HG03097 (cell line): Measurements from ENCODE around the gene OR6X1.

ENCODE experiments used
- ATAC-seq: cut with Tn5 transposase; IDR thresholded peaks from one replicate; pipeline ENCODE4 v1.9.1; 2021; ENCODE audit not compliant: unreplicated experiment, low FRiP score

OR6X1 gene

GRCh38 chr11:123754101-123754568, at the start of gene OR6X1:
Gene OR6X1 (minus strand): TSS chr11:123754518. CDS start chr11:123754518, 0 bp downstream.
- ATAC-seq: no peak

DNA sequence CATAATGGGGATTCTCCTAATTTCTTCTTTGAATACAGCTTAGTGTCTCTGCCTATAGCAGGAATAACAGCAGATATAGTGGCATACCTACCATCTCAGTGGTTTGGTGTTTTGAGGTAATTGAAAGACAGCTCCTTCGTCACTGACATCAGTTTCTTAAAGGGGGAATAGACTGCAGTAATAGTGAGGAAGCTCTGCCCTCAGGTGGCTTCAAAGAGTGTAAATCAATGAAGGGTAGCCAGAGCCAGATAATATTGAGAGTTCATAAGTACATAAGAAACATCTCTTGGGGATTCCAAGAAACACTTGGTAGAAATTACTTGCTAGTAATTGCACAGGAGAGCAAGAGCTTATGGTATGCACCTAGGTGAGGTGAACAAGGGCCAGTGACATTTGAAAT, 47.4 kb upstream of the OR6X1 start:
- ATAC-seq: no peak

DNA sequence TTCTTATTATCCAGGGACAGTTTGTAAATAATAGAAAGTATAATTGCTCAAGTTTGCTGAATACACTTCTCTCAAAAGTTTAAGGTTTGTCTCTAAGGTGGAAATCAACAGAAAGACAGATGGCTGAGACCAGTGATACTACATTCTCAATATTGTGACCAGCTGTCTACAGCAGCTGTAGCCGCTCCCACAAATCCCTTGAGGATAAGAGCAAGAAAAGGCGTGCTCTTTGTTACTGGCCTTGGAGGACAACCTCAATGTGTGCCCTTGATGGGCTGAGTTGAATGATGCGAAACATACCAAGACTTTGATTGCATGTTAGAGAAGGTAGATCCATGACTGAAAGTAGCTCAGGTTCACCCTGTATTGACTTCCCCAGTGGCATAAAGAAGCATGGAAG, 45.7 kb upstream of the OR6X1 start:
- no peak for ATAC-seq

GRCh38 chr11:123799438-123799837, 45.1 kb upstream of the OR6X1 start:
- ATAC-seq: no peak

DNA sequence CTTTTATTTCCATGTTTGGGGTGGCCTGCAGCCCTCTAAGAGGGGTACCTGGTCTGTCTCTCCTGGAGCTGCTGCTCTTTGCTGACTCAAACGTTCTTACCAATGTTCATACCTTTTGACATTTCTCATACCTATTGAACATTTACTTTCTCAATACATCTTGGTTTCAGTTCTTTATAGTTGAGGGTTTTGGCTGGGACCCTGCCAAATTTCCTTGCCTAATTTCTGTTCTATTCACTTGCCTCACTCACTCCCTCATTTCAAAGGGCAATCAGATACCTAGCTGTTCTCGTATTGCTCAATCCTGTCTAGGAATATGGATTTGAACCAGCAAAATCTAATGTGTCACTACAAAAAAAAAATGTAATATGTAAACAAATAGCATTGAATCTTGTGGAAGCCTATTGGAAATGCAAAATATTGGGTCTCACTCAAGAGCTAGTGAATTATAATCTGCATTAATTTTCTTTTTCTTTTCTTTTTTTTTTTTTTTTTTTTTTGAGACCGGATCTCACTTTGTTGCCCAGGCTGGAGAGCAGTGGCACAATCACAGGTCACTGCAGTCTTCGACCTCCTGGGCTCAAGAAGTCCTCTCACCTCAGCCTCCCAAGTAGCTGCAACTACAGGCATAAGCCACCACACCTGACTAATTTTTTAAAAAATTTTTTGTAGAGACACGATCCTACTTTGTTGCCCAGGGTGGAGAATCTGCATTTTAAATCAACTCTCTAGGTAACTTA, 44.4 kb upstream of the OR6X1 start:
- no peak for ATAC-seq

DNA sequence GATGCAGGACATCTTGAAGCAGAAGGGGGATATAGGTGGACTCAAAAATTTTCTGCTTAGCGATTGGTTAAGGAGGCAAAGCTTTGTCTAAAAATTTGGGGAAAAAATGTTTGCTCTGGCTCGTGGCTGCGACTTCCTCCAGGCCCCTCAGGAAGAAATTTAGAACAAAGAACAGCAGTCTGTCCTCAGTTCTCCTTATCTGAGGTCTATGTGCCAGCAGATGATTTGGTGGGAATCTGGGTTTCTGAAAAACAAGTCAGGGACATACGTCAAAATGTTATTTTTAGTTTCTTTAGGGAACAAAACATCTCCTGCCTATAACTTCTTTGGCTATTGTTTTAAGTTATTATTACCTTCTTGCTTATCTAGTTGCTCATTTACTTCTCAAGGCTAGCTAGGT, 43.8 kb upstream of the OR6X1 start:
- no peak for ATAC-seq

GRCh38 chr11:123797541-123797940, 43.2 kb upstream of the OR6X1 start:
- ATAC-seq: no peak

DNA sequence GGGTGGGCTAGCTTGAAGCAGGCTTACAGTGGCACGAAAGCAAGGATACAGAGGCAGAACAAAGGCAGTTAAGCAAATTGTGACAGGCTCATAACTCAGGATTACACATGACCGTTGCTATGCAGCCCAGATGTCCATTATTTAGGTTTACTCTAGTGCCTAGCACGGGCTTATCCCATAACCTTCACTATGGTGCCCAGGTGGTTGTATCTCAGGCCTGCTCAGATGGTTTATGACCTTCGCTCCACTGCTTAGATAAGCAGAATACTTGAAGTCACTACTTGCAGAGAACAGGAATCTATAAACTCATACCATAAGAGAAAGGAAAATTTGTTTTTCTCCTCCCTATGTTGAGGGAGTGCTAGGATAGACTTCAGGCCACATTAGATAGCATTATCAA, 42.8 kb upstream of the OR6X1 start:
- ATAC-seq: no peak

DNA sequence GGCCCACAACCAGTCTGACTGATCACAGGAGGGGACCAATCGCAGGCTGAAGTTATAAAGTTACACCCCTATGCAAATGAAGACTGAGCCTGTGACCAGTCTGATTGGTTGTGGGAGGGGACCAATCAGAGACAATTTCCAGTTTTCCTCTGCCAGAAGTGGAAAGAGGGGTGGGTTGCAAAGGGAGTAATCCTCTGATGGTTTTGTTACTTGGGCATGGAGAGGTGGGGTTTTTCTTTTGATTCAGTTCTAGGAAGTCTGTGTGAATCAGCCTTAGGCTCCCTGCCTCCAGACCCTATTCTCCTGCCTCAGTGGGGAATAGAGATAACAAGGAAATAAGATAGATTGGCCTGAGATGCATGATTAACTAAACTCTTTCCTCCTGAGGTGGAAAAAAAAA, 41.9 kb upstream of the OR6X1 start:
- no peak for ATAC-seq

DNA sequence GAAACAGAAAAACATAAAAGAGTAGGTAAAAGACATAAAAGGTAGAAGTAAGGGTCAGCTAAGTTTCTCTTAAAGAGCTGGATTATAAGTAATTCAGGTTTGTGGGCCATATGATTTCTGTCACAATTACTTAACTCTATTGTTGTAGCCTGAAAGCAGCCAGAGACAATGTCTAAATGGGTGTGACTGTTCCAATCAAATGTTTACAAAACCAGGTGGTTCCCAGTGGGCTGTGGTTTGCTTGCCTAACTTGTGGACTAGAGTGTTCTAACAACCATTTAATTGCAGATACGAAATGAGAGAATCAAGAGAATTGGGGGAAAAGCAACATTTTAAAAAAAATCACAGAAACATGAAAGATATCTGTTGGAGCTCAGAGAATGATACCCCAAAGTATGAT, 29.2 kb upstream of the OR6X1 start:
- ATAC-seq: no peak

DNA sequence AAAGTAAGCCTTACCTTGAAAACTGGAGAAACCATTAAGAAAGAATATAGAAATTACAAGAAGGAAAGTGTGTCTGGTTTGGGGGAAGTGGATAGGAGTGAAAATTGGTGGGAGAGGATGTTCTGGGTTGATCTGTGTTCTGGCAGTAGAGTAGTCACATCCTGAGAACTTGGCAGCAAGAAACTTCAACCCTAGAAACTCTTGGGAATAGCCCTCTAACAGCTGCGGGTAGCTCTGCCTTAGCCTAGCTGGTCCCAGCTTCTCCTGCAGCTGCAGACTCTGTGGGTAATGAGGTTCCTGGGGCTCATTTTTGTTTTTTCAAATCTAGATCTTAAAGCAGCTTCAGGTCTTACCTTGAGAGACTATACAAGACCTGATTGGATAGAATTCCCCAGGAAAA, 24.2 kb upstream of the OR6X1 start:
- ATAC-seq: no peak

DNA sequence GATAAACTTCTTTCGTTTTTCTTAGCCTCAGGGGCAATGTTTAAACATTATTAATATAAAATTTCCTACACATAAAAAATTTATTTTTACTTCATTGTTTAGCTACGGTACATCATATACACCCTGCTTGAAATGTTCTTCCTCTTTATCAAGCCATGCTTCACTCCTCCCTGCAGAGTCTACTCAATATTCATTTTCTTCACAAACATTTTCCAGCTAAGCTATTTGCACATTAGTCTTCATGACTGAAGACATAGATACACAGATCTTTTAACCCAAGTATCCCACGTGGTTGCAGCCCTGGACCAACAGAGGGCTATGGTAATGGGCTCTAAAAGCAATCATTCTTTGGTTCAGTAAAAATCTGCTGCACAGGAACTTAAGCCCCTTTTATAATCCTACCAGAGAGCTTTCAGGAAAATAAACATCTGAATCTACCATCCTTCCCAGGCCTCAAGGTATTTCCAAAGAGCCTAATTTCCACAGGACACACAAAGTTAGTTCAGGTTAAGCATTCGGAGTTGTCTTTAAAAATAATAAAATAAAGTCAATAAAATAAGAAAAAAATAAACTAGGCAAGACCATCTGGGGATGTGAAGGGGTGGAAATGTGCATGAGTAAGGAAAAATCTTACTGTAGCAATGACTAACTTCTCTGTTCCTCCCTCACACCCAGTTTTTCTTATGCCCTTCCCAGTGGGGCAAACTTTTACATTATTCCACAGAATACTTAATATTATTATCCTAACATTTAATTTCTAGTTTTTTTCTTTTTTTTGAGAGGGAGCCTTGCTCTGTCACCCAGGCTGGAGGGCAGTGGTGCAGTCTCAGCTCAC, 21.6 kb upstream of the OR6X1 start:
- no peak for ATAC-seq

GRCh38 chr11:123775289-123775688, 21.0 kb upstream of the OR6X1 start:
- no peak for ATAC-seq

DNA sequence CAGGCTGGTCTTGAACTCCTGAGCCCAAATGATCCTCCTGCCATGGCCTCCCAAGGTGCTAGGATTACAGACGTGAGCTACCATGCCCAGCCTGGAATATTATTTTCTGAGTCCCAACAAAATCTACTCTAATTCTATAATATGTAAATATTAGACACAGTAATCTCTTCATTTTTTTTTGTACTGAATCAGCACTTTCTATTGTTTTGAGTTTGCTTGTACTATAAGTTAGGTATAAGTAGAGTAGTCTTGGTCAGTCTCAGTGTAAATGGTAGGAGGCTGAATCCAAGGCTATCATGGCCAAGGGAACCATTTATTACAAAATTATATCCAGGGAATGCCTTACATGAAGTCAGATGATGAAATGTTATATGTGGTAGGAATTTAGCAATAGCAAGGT, 19.6 kb upstream of the OR6X1 start:
- ATAC-seq: no peak

- no peak for ATAC-seq
Measured at GRCh38 chr11:123773026-123773425, 18.7 kb upstream of the OR6X1 start.

GRCh38 chr11:123771664-123772063, 17.3 kb upstream of the OR6X1 start:
- ATAC-seq: no peak

- ATAC-seq: no peak
Measured at GRCh38 chr11:123770712-123771111, 16.4 kb upstream of the OR6X1 start.

GRCh38 chr11:123765601-123766000, 11.3 kb upstream of the OR6X1 start:
- no peak for ATAC-seq

DNA sequence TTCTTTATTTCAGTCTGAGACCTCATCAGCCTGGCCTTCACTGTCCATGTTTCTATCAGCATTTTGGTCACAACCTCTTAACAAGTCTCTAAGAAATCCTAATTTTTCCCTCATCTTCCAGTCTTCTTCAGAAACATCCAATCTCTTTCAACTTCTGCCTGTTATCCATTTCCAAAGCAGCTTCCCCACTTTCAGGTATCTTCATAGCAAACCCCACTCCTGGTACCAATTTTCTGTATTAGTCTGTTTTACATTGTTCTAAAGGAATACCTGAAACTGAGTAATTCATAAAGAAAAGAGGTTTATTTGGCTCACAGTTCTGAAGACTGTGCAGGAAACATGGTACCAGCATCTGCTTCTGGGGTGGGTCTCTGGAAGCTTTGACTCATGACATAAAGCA, 8.1 kb upstream of the OR6X1 start:
- ATAC-seq: no peak

DNA sequence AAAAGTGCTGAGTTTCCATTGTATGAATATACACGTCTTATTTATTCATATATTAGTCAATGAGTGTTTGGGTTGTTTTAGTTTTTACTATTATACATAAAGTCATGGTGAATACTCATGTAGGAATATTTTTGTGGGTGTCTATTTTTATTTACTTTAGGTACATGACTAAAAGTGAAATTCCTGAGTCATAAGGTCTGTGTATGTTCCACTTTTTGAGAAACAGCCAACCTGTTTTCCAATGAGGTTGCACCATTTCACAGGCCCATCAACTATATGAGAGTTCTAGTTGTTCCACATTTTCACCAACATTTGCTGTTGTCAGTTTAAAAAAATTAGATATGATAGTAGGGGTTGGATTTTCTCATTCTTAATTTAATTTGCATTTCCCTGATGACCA, 6.6 kb upstream of the OR6X1 start:
- ATAC-seq: no peak

DNA sequence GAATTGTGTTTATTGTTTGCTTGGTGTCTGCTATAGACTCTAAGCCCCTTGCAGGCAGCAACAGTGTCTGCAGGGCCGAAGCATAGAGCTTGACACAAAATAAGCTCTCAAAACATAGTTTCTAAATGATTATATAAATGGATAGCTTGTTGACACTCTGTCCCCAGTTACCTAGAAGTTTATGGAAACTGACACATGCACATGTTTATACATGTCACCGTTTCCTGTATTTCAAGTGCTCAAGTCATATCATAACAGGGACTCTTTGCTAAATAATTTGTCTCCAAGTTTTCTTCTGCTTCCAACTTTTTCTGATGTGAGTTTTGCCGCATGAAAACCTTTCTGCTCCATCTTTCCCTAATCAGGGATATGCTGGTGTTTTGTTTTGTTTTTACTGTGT, 3.7 kb upstream of the OR6X1 start:
- no peak for ATAC-seq

GRCh38 chr11:123755813-123756212, 1.5 kb upstream of the OR6X1 start:
- no peak for ATAC-seq
